BJ (cell line): ENCODE data around the gene SLC25A34. TPM values are rescaled to one million over a fixed set of nuclear protein-coding genes. Genes with fewer than 3 reads are reported as not detected.

Experiments used
- CTCF ChIA-PET: fragments of 350-600 bp; formaldehyde crosslinking; extraction: SDS; loops from one replicate; lab custom pipeline; 2021; ENCODE audit warnings: antibody characterized with exemption, inconsistent platforms; lab: Yijun Ruan, JAX
- POLR2A ChIA-PET: fragments of 300-600 bp; sonication (Branson Sonifier 250); formaldehyde crosslinking; extraction: SDS; loops from one replicate; lab custom pipeline; 2021; ENCODE audit warnings: antibody characterized with exemption; lab: Charles Lee
- DNase-seq: peaks from one replicate; pipeline ENCODE4 v3.0.0-alpha.2; 2011; ENCODE audit warnings: low read depth
- H3K27me3 ChIP-seq: 2 replicates; pipeline ENCODE4 v1.6.0; 2011; ENCODE audit warnings: low read length; ENCODE audit not compliant: control insufficient read depth, insufficient read depth
- H3K36me3 ChIP-seq: 2 replicates; pipeline ENCODE4 v1.5.1; 2011; ENCODE audit warnings: low read length; ENCODE audit not compliant: control insufficient read depth, insufficient read depth
- H3K4me3 ChIP-seq: 2 replicates; pipeline ENCODE4 v1.5.1; 2011; ENCODE audit warnings: low read depth, mild to moderate bottlenecking, control low read depth, low read length
- CTCF ChIP-seq: IDR thresholded peaks from 2 replicates; pipeline ENCODE4 v1.5.1; 2011; ENCODE audit warnings: low read depth, mild to moderate bottlenecking, control low read depth, inconsistent platforms, low read length, moderate library complexity; ENCODE audit not compliant: insufficient read depth
- polyA plus RNA-seq: library from polyadenylated mRNA; depleted of rRNA; stranded (reverse); fragments of >200 nt; gene quantifications from 2 replicates; pipeline ENCODE4 v1.2.3, GENCODE V29; 2011

Gene SLC25A34
- polyA plus RNA-seq, 1 experiment, result 0.70 TPM

- TF ChIP-seq CTCF, result no peak
- DNase-seq, result no peak
- H3K27me3 ChIP-seq, result no peaks in the 10 kb centered on the region
- H3K36me3 ChIP-seq, result peaks cover 60% of the 10 kb centered on the region
- no peak overlapping the region for H3K4me3 ChIP-seq
- ChIA-PET POLR2A (no interaction called here), CTCF (no interaction called here)
These were observed 7.0 kb upstream of the SLC25A34 start for GRCh38 chr1:15728937-15729657.

- no peak overlapping the region for H3K4me3 ChIP-seq
- H3K36me3 ChIP-seq, result peaks cover 64% of the 10 kb centered on the region
- ChIA-PET POLR2A (no interaction called here), CTCF (no interaction called here)
- no peaks in the 10 kb centered on the region for H3K27me3 ChIP-seq
- TF ChIP-seq CTCF, result no peak
- DNase-seq, result no peak
These were observed 5.6 kb upstream of the SLC25A34 start for GRCh38 chr1:15730423-15730822.

GRCh38 chr1:15730936-15731335 lies 5.1 kb upstream of the SLC25A34 start:
- POLR2A ChIA-PET, result no interaction called here

GRCh38 chr1:15731735-15732685 lies 4.0 kb upstream of the SLC25A34 start:
- ChIA-PET CTCF (interaction anchor here (2.6 kb wide), 1 partner anchor 9 kb away, joined by 19 read pairs; no protein-coding TSS in a partner anchor), POLR2A (no interaction called here)
- Histone ChIP-seq H3K36me3 (peaks cover 59% of the 10 kb centered on the region), H3K4me3 (no peak overlapping the region), H3K27me3 (no peaks in the 10 kb centered on the region)
- TF ChIP-seq CTCF, result no peak
- DNase-seq, result no peak

More at GRCh38 chr1:15730936-15731335, 5.1 kb upstream of the SLC25A34 start:
- Histone ChIP-seq H3K27me3 (no peaks in the 10 kb centered on the region), H3K36me3 (peaks cover 64% of the 10 kb centered on the region), H3K4me3 (no peak overlapping the region)
- DNase-seq, result no peak
- CTCF ChIA-PET, result interaction anchor here (2.6 kb wide), 1 partner anchor 10 kb away, joined by 19 read pairs; no protein-coding TSS in a partner anchor
- no peak for TF ChIP-seq CTCF

GRCh38 chr1:15732686-15733081 lies 3.4 kb upstream of the SLC25A34 start:
- Histone ChIP-seq H3K36me3 (peaks cover 53% of the 10 kb centered on the region), H3K4me3 (no peak overlapping the region), H3K27me3 (no peaks in the 10 kb centered on the region)
- no peak for TF ChIP-seq CTCF
- POLR2A ChIA-PET, result no interaction called here
- CTCF ChIA-PET, result interaction anchor here (2.6 kb wide), 1 partner anchor 8 kb away, joined by 19 read pairs; no protein-coding TSS in a partner anchor
- DNase-seq, result no peak
